GDM1 (cell line): ENCODE results near the gene ZNF641.

Source experiments
- DNase-seq: peaks from one replicate; lab custom pipeline; 2025; lab: John Stamatoyannopoulos, UW

Gene ZNF641

DNA sequence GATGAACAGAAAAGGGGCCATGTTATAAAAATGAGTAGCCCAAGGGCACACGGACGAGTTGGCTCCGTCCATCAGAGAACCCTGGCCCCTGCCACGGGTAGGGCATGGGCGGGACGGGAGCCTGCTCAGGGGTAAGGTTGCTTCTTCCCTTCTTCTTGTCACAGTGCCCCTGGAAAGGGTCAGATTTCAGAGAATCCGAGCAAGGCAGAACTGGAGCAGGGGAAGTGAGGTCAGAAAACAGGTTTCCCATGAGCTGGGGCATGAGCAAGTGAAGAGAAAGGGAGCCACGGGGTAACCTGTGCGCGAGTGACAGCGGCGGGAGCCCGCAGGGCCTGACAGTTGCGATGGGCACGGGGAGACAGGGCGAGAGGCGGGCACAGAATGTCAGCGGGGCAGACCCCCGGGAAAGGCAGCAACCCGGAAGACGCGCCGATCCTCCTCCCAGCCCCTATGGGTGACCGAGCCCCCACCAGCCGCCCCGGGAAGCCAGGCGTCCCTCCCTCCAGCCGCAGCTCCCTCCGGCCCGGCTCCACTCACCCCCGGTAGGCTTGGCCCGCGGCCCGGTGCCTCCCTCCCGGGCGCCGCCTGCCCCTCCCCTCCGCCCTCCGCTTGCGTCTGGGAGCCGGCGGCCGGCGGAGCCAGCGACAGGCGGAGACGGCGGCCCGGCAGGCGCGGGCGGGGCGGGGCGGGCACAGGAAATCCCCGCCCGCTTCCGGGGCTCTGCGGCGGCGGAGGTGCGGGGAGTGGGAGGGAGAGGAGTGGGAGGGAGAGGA is at the start of gene ZNF641:
Gene ZNF641, minus strand, starts transcription at position 671 of the 773 bp plus-strand sequence. CDS start 2,829 bp downstream, outside the sequence.
- no peak for DNase-seq

DNA sequence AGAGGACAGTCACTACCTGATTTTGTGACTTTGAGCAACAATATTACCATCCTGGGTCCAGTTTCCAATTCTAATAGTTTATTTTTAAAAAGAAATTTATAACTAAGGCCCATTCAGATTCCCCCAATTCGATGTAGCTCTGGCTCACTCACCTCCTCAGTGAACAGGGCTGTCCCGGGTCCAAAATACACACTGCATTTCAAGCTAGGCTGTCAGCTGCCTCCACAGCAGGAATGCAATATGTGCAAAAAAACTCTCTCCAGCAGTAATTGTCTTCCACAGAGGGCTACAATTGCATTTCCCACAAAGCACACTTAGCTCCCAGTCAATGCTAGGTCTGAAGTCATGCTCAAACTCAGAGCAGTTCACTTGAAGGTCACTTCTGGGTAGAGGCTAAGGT is 39.3 kb upstream of the ZNF641 start:
- DNase-seq: no peak

DNA sequence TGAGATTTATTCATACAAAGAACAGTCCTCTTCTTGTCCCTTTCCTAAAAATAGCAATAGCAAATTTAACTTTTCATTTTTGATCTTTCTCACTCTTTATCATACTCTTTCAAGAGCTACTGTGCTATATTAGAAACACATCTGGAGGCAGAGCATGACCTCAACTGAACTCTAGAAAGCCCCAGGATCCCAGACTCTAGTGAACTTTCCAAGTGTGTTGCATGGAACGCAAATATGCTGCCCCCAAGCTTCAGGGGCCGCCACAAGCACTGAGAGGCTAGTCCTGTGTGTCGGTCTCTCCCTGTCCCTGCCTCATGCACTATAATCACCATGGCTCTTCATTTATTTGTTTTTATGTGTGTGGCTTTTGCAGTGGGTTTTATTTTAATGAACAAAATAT is 38.7 kb upstream of the ZNF641 start:
- no peak for DNase-seq

DNA sequence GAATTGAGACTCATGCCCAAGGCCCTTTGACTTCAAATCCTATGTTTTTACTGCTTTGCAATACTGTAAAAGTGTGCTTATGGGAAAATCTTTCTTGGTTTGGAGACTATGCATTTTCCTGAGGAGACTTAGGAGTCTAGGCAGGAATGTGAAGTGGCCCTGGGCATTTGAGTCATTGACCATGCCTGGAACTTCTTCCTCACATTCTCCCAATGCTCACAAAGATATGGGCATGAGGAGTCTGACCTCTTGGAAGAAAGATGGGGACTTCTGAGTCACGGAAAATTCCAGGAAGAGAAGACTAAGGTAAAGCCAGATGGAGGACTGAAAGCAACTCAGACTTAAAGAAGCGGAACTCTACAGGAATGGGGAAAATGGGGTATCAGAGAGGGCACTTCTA is 38.2 kb upstream of the ZNF641 start:
- DNase-seq: no peak

DNA sequence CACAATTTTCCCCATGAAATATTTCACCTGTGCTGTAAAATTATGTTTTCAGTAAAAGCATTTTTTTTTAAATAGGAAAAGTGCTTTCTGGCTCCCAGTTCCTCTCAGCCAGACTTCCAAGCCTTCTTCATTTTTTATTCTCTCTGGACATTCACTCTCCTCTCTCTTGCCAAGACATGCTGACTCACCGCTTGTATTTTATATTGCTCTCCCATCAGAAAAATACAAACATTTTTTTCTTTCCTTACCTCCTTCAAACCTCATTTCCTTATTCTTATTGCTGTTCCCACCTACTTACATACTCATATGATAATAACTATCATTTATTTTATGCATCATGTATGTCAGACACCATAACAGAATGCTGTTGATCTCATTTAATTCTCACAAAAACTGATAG is 37.7 kb upstream of the ZNF641 start:
- DNase-seq: no peak

DNA sequence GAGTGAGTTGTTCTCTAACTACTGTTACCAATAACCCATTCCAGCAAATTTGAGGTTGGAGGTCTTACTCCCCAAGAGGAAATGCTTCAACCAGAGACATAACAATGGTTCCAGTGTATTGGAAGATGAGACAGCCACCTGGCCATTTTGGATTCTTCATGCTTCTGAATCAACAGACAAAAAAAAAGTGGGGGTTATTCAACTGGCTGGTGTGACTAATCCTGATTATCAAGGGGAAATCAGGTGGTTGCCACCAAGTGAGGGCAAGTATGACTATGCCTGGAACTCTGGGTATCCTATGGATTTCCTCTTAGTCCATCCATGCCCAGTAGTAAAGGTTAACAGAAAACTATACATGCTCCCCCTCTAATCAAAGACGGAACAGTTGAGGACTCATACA is 29.9 kb upstream of the ZNF641 start:
- no peak for DNase-seq

DNA sequence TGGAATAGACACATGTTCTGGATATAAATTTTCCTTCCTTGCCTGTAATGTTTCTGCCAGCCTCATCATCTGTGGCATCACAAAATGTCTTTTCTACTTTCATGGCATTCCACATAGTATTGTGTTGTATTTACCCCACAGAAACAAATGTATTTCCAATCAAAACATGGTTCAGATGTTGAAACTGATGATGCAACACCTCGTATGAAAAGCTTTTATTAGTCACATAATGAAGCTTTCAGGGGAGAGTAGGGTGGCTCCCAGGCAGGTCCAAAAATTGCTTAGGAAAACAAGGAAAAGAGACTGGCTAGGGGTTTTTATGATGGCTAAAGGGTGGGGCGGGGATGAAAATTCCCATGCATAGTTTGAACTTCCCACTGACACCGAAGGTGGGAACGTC is 29.1 kb upstream of the ZNF641 start:
- no peak for DNase-seq

DNA sequence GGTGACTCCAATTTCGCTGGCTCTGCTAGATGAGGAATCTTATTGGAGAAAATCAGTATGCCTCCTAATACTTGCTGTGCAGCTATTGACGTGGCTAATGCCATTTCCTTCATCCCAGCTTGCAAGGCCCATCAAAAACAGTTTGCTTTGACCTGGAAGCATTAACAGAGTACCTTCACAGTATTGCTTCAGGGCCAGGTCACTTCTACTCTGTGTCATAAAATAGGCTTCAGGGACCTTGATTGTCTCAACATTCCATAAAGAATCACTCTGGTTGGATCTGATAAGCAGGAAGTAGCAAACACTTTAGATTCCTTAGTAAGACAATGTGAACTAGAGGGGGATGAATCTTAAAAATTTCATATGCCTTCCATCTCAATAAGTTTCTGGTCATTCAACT is 26.9 kb upstream of the ZNF641 start:
- no peak for DNase-seq

DNA sequence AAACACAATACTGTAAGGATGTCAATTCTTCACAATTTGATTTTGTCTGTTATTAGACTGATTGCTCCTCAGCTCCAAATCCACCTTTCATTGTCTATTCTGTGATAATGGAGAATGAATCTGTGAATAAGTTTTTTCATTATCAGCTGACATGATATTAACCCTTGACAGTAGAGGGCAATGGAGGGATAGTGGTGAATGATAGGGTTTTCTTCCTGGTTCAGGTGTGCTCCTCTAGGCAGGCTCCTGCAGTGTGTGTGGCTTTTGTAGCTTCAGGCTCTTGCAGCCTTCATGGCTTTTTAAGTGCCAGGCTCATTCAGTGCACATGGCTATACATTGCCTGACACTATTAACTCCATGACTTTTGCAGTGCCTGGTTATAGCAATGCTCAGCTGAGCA is 23.4 kb upstream of the ZNF641 start:
- DNase-seq: no peak

DNA sequence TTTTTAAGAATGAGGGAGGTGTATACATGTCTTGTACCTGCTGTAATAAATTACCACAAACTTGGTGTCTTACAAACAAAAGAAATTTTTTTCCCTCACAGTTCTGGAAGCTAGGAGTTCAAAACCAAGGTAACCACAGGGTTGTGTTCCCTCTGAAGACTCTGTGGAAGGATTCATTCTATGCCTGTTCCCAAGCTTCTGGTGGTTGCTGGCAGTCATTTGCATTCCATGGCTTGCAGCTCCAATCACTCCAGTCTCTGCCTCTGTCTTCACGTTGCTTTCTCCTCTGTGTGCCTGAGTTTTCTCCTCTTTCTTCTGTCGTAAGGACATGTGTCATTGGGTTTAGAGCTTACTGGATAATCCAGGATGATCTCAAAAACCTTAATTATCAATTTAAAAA is 15.4 kb upstream of the ZNF641 start:
- DNase-seq: no peak

DNA sequence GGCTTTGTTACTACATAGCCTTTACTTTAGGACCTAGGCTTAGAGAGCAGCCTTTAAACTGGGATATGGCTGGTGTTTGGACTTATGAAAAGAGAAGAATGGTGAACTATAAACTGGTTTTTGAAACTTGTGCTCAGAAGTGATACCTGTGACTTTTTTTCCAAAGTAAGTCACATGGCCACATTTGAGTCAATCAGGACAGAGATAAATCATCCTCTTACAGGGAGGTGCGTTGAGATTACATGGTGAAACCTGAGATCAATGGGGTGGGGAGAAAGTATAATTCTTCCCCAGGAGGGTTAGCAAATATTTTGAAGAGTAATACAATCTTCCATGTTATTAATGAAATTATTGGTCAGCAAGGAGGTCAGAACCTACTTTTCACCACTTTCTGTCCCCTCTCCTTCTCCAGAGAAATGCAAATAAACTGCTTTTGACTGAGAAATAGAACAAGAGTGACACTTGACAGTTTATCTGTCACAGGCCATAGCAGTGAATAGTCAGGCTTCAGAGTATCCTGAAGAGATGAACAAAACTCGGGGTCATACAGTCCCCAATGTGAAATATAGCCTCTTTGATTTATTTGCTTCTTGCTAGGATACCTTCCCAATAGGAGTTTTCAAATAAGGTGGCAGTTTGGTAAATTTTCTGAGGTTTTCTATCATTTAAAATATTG is 11.1 kb upstream of the ZNF641 start:
- no peak for DNase-seq

DNA sequence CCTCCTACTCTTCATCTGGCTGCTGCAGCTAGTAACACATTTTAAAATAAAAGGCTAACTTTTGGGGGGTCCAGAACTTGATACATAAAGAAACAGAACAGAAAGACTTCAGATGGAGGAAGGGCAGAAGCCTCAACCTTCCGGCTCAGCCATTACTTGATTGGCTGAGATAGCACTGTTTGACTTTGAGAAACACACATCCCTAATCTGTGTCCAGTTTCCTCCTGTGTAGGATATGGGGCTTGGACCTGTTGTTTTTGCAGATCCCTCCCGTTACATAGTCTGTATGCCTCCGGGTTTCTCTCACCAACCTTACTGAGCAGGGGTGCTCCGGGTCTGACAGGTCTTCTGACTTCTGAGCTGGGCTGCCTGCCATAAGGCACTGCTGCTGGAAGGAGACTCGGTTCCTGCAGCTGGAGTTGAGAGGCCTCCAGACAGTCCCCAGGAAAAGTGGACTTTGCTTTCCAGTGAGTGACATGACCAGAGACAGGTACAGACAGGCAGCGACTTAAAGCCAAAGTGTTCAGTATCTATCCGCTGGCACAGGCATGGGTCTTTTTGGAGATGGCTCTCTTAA is 8.3 kb upstream of the ZNF641 start:
- no peak for DNase-seq

DNA sequence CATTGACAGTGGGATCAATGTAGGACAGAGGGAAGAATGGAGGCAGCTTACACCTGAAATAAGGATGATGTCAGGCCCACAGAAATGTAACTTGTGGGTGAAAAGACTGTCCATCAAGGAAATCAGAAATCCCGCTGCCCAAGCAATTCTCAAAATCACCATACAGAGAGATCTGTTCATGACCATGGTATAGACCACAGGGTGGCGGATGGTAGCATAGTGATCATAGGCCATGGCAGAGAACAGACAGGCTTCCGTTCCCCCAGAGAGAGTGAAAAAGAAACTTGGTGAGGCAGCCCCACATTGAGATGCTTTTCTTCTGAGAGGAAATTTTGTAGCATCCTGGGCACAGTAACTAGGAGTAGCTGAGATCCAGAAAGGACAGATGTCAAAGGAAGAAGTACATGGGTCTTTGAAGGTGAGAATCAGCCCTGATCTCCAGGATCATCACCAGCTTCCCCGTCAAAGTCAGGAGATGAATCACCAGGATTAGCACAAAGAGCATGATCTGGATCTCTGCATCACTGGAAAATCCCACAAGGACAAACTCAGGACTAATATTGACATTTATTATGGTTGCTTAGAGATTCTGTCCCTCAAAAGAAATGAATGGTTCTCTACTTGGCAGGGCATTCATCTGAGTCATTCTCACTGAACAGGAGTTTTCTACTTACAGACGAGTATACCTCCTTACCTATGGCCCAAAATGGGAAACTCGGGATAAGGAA is 5.5 kb upstream of the ZNF641 start:
- DNase-seq: no peak

DNA sequence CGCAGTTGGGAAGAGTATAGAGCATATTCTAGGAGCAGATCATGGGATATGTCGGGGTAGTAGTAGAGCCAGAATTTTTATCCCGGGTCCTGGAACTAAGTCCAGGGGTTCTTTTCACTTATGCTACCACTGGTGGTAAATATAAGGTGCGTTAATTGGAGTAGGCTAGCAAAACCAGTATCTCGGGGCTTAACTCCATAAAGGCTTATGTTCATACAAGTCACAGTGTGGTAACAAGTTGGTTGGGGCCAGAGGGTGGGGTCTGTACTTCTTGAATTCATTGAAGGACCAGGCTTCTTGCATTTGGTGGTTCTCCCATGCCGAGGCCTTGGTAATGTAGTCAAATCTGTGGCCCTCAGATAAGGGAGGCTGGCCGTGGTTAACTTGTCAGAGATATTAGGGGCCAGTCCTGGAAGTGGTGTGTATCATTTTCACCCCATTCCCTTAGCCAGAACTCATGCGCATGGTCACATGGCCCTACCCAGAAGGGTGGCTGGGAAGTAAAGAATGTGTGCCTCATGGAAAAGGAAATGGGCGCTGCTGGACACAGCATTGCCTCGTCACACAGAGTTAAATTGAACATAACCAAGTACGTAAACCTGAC is 1.5 kb upstream of the ZNF641 start:
- DNase-seq: no peak

DNA sequence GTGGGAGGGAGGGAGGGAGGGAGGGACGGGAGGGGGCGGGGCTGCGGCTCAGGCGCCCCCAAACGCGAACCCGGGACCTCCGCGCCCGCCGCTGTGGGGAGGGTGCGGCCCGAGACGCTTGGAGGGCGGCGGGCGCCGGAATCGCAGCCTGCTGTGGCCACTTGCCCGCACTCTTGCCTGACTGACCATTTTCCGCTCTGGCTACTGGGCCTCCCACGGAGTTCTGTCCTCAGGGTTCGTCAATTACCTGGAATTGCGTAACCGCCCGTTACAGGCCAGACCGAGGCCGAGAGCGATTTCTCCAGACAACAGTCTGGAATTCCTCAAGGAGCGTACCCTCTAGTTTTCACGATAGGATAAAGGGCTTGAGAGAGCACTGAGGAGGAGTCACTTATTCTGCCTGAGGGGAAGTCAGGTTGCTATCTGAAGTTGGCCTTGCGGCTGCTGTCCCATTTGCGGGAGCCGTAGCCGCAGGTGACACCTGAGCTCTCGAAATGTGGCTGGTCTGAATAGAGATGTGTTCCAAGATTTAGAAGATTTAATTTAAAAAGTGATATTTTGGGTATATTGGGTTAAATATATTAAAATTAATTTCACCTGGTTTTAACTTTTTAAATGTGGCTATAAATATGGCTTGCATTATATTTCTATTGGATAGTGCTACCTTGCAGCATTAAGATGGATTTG is 446 bp upstream of the ZNF641 start:
- no peak for DNase-seq

DNA sequence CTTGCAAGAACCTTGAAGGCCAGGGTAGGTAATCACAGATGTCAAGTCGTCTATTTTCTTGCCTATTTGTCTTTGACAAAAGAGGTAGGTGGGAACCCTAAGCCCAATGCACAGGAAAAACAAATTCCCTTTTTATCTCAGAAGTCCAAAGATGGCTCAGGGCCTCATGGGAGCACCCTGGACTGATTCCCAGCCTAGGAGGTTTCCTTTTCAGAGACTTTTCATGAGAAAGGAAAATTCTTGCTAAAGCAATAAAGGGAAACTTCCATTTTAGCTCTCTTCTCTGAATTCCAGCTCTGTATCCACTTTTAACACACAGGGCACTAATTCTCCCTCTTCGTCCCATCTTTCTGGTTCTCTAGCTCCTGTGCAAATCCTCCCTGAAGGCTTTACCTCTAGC is 1.2 kb downstream of the ZNF641 start:
- no peak for DNase-seq

DNA sequence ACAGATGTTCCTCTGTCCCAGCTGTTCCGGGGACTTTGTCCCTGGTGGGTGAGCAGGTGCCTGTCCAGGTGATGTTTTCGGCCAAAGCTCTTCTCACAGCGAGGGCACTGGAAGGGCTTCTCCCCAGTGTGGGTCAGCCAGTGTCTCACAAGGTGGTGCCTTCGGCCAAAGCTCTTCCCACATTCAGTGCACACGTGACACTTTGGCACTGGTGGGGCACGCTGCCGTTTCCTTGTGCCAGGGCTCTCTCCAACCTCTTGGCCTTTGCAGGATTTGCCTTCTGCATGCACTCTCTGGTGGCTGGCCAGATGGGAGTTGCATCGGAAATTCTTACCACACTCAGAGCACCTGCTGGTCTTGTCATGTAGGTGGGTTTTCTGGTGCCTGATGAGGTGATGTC is 7.7 kb downstream of the ZNF641 start:
- no peak for DNase-seq

DNA sequence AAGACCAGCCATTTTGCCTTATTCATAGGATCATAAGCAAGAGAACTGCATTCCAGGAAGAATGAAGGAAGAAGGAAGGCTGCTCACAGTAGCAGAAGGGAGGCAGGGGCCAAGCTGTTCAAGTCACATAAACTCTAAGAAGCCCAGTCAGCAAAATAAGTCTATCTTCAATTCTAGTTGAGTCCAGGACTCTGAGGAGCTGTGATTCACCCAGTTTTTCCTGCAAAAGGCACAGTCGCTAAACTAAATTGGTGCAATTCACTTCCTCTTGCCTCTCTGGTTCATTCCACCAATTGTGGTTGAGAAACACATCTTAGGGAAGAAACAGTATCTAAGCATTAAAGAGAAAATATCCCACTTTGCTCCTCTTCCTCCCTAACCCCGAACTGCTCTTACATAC is 9.8 kb downstream of the ZNF641 start:
- DNase-seq: no peak

DNA sequence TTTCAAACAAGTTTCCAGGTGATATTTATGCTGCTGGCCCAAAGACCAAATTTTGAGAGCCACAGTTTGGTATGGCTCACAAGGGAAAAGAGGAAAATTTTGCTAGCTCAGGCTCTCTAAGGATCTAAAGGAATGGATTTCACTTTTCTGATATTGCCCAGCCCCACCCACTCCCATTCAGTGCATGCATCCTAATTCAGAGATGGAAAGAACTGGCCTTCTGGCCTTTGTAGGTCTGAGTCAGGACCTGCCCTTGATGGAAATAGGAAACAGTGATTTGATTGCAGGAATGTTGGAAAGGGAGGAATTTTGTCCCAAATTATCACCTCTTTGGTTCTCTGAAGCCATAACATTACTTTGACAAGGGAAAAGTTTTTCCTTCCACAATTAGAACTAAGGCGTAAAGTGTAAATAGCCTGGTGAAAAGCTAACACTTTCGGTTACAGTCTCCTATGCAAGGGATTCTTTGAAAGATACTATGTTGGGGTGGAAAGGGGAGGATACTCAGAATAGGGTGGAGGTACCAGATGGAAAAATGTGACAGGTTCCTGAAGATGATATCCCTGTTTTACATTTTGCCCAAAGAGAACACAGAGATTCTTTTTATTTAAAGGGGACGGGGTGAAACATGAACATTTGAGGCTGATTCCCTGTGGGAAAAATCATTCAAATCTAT is 11.1 kb downstream of the ZNF641 start:
- no peak for DNase-seq

DNA sequence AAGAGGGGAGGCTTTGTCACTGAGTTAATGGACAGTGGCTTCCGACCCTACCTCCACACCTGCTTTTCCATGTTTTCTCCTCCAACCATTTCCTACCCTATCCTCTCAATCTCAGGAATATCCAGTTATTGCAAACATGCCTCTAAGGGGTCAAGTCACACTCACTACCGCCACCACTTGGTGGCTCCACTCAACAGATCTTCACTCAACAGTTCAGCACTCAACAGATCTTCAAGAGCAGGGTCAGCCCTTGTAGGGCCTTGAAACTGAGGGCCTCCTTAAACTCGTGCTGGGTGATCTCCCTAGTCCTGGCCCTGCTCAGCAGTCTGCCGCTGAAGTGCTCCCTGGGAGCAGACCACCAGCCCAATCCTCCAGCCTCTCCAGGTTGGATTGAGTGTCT is 14.2 kb downstream of the ZNF641 start:
- no peak for DNase-seq

DNA sequence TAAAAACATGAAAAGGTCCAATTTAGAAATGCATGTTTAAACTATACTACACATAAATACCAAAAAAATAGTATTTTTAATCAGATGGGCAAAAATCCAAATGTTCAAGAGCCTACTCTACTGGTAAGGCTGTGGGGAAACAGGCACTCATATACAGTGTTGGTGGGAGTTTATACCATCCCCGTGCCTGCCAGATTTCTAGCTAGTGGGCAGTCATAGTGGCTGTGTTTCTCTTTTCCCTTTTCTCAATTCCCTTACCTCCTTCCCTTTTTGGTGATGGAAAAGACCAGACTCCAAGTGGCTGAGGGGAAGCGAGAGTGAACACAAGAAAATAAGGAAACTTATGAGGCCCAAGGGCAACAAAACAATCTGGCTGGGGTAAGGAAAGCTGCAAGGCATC is 14.7 kb downstream of the ZNF641 start:
- DNase-seq: no peak
